DOHH2 (cell line): ENCODE measurements around the gene SLK.

Source experiments
- H3F3A ChIP-seq: fragments of 200-600 bp; sonication (generic), shearing (Covaris generic); 2 replicates; pipeline ENCODE4 v1.6.0; 2016; ENCODE audit warnings: antibody characterized with exemption, mild to moderate bottlenecking; ENCODE audit not compliant: control insufficient read depth, insufficient read depth
- H3K27ac ChIP-seq: fragments of 200-600 bp; sonication (generic); 2 replicates; pipeline ENCODE4 v1.5.1; 2014; ENCODE audit warnings: low read depth, mild to moderate bottlenecking, low read length, moderate library complexity
- H3K27me3 ChIP-seq: fragments of 200-600 bp; sonication (generic); 2 replicates; pipeline ENCODE4 v1.6.1; 2014; ENCODE audit warnings: mild to moderate bottlenecking, low read length, mixed read lengths; ENCODE audit not compliant: control insufficient read depth
- H3K36me3 ChIP-seq: fragments of 200-600 bp; sonication (generic); 2 replicates; pipeline ENCODE4 v1.6.1; 2014; ENCODE audit warnings: mild to moderate bottlenecking, low read length, moderate library complexity, mixed read lengths; ENCODE audit not compliant: control insufficient read depth
- H3K4me1 ChIP-seq: fragments of 200-600 bp; sonication (generic); 2 replicates; pipeline ENCODE4 v1.6.1; 2014; ENCODE audit warnings: mild to moderate bottlenecking, low read length, mixed read lengths; ENCODE audit not compliant: control insufficient read depth
- H3K4me2 ChIP-seq: fragments of 200-600 bp; sonication (generic); 2 replicates; pipeline ENCODE4 v1.6.0; 2014; ENCODE audit warnings: mild to moderate bottlenecking, low read length, moderate library complexity
- H3K4me3 ChIP-seq: fragments of 200-600 bp; sonication (generic); 2 replicates; pipeline ENCODE4 v1.5.1; 2014; ENCODE audit warnings: mild to moderate bottlenecking, low read length, mixed read lengths
- H3K79me2 ChIP-seq: fragments of 200-600 bp; sonication (generic); 2 replicates; pipeline ENCODE4 v1.6.1; 2014; ENCODE audit warnings: mild to moderate bottlenecking, low read length, mixed read lengths; ENCODE audit not compliant: control insufficient read depth
- H3K9me2 ChIP-seq: fragments of 200-600 bp; sonication (generic); replicated peaks from 2 replicates; pipeline ENCODE4 v1.6.1; 2014; ENCODE audit warnings: mild to moderate bottlenecking, low read length, mixed read lengths; ENCODE audit not compliant: control insufficient read depth
- H3K9me3 ChIP-seq: fragments of 200-600 bp; sonication (generic); 2 replicates; pipeline ENCODE4 v1.6.1; 2014; ENCODE audit warnings: antibody characterized with exemption, low read length, mixed read lengths; ENCODE audit not compliant: control insufficient read depth, insufficient read depth
- H4K20me1 ChIP-seq: fragments of 200-600 bp; sonication (generic); 2 replicates; pipeline ENCODE4 v1.6.0; 2014; ENCODE audit warnings: low read depth, mild to moderate bottlenecking, antibody characterized with exemption, low read length, moderate library complexity; ENCODE audit not compliant: control insufficient read depth, insufficient read depth
- CTCF ChIP-seq: fragments of 200-600 bp; sonication (generic); IDR thresholded peaks from one replicate; pipeline ENCODE4 v1.5.1; 2014; ENCODE audit warnings: antibody characterized with exemption, mild to moderate bottlenecking, low read depth, low read length; ENCODE audit not compliant: poor library complexity, severe bottlenecking
- EZH2phosphoT487 ChIP-seq: fragments of 200-600 bp; sonication (generic); IDR thresholded peaks from 2 replicates; pipeline ENCODE4 v1.6.1; 2017; ENCODE audit warnings: borderline replicate concordance, mild to moderate bottlenecking, antibody characterized with exemption, low read length, moderate library complexity, mixed read lengths

Gene SLK

GRCh38 chr10:104045151-104046089 is 78.5 kb downstream of the SLK start:
- no peaks in the 10 kb centered on the region for H3K4me1 ChIP-seq
- H3F3A ChIP-seq: no peaks in the 10 kb centered on the region
- H4K20me1 ChIP-seq: no peaks in the 10 kb centered on the region
- H3K27me3 ChIP-seq: peaks cover 5% of the 10 kb centered on the region; the same call in 1 of the 2 replicates
- H3K27ac ChIP-seq: no peak overlapping the region
- no peaks in the 10 kb centered on the region for H3K9me3 ChIP-seq
- no peaks in the 10 kb centered on the region for H3K9me2 ChIP-seq
- TF ChIP-seq EZH2phosphoT487: no peak
- TF ChIP-seq CTCF: peak; percentile 10
- H3K79me2 ChIP-seq: no peaks in the 10 kb centered on the region
- no peak overlapping the region for H3K4me3 ChIP-seq
- no peak overlapping the region for H3K4me2 ChIP-seq
- no peaks in the 10 kb centered on the region for H3K36me3 ChIP-seq

- Histone ChIP-seq H3K4me2 (no peak overlapping the region), H3K79me2 (no peaks in the 10 kb centered on the region), H3K27ac (no peak overlapping the region), H3K27me3 (peaks cover 5% of the 10 kb centered on the region; the same call in 1 of the 2 replicates), H3K9me3 (no peaks in the 10 kb centered on the region), H3K36me3 (no peaks in the 10 kb centered on the region), H3K4me1 (no peaks in the 10 kb centered on the region), H3F3A (no peaks in the 10 kb centered on the region), H4K20me1 (no peaks in the 10 kb centered on the region), H3K4me3 (no peak overlapping the region), H3K9me2 (no peaks in the 10 kb centered on the region)
- TF ChIP-seq CTCF: no peak
- TF ChIP-seq EZH2phosphoT487: no peak
Observed at GRCh38 chr10:104046651-104047050, 79.7 kb downstream of the SLK start.

GRCh38 chr10:104049504-104050250 is 82.7 kb downstream of the SLK start:
- Histone ChIP-seq H3K4me3 (no peak overlapping the region), H3K4me1 (no peaks in the 10 kb centered on the region), H3K36me3 (no peaks in the 10 kb centered on the region), H4K20me1 (no peaks in the 10 kb centered on the region), H3K27ac (no peak overlapping the region), H3K79me2 (no peaks in the 10 kb centered on the region), H3K27me3 (0 out of 2 replicates have a peak, but pooled peaks cover 5% of the 10 kb centered on the region), H3K9me2 (no peaks in the 10 kb centered on the region), H3K4me2 (no peak overlapping the region), H3F3A (no peaks in the 10 kb centered on the region), H3K9me3 (no peaks in the 10 kb centered on the region)
- TF ChIP-seq CTCF (no peak), EZH2phosphoT487 (no peak)
